RWPE1 (cell line): ENCODE data around the gene LRRC36.

Source experiments
- CTCF ChIA-PET: fragments of 350-600 bp; sonication (Branson Sonifier 250); formaldehyde crosslinking; extraction: SDS; loops from one replicate; lab custom pipeline; 2021; lab: Yijun Ruan, JAX
- POLR2A ChIA-PET: fragments of 400-600 bp; formaldehyde crosslinking; extraction: SDS; loops from one replicate; lab custom pipeline; 2020; ENCODE audit warnings: antibody characterized with exemption; ENCODE audit not compliant: low non-redundant PET; lab: Yijun Ruan, JAX
- DNase-seq: peaks from one replicate; pipeline ENCODE4 v3.0.0; 2012; ENCODE audit warnings: low spot score
- H3K27ac ChIP-seq: fragments of 450-650 bp; 2 replicates; pipeline ENCODE4 v1.5.1; 2017
- TF ChIP-seq, protein P1 (sequence below): fragments of 450-650 bp; conservative IDR thresholded peaks from 2 replicates; pipeline ENCODE4 v1.5.1; 2017; ENCODE audit warnings: low read depth, mild to moderate bottlenecking

LRRC36 gene

DNA sequence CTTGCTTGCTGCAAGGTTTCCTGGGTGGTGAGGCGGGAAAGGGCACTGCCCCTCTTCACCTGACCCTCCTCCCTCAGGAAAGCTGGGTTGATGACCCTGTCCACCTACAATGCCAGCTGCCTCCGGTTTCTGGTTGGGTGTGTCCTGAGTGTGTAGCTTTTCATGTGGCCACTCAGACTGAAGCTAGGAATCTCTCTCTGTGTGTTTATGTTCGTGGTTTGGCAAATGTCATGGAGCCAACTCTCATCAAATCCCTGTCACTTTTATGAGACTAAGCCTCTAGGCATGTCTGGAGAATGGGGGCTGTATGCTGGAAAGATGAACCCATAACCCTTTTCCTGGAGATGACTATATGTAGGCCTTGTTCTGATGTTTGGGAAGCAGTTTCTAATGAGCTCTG, 30.2 kb upstream of the LRRC36 start:
- H3K27ac ChIP-seq = no peak overlapping the region
- ChIA-PET CTCF (interaction anchor here (0.9 kb wide), 1 partner anchor 36 kb away, joined by 3 read pairs; no protein-coding TSS in a partner anchor), POLR2A (interaction anchor here (1.3 kb wide), 1 partner anchor 50 kb away, joined by 3 read pairs; the partner anchor contains the start of gene FHOD1)
- TF ChIP-seq, protein P1, sequence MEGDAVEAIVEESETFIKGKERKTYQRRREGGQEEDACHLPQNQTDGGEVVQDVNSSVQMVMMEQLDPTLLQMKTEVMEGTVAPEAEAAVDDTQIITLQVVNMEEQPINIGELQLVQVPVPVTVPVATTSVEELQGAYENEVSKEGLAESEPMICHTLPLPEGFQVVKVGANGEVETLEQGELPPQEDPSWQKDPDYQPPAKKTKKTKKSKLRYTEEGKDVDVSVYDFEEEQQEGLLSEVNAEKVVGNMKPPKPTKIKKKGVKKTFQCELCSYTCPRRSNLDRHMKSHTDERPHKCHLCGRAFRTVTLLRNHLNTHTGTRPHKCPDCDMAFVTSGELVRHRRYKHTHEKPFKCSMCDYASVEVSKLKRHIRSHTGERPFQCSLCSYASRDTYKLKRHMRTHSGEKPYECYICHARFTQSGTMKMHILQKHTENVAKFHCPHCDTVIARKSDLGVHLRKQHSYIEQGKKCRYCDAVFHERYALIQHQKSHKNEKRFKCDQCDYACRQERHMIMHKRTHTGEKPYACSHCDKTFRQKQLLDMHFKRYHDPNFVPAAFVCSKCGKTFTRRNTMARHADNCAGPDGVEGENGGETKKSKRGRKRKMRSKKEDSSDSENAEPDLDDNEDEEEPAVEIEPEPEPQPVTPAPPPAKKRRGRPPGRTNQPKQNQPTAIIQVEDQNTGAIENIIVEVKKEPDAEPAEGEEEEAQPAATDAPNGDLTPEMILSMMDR = no peak
- DNase-seq = no peak

- DNase-seq = no peak
- POLR2A ChIA-PET = no interaction called here
- CTCF ChIA-PET = no interaction called here
- TF ChIP-seq, protein P1 = no peak
- no peak overlapping the region for H3K27ac ChIP-seq
Measured at GRCh38 chr16:67298277-67298676, 28.3 kb upstream of the LRRC36 start.

- ChIA-PET CTCF (interaction anchor here (0.6 kb wide), 1 partner anchor 250 kb away, joined by 3 read pairs; no protein-coding TSS in a partner anchor), POLR2A (no interaction called here)
- TF ChIP-seq, protein P1 = no peak
Measured at GRCh38 chr16:67299269-67299668, 27.3 kb upstream of the LRRC36 start.

DNA sequence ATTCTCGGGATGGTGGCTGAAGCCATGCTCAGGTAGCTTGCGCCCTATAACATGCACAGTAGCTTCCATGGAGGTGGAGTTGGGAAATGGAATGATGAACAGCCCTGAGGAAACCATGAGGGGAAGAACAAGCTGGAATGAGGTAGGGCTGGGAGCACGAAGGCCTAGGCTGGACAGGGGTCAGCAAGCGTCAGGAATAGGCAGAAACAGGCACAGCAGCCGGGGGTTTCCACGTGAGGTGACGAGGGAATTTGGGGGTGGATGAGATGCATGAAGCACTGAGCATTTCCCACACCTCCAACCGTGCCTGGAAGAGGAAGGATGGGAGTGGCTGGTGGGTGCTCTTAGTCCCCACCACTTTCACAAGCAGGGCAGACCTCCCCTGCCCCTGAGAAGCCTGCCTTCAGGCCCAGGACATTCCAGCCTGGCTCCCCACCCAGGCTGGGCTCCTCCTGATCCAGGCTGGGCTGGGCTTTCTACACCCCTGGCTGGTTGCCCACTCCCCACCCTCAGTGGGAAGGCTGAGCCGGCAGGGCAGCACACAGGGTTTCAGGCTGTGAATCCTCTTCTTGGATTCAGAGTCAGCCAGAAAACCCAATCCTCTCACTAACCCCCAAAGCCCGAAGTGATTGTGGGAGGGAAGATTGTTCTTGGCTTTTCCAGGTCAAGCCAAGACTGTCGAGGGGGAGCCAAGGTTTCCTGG, 25.4 kb upstream of the LRRC36 start:
- CTCF ChIA-PET = no interaction called here
- TF ChIP-seq, protein P1 = no peak
- no peak overlapping the region for H3K27ac ChIP-seq
- POLR2A ChIA-PET = no interaction called here
- DNase-seq = no peak

More at GRCh38 chr16:67299269-67299668, 27.3 kb upstream of the LRRC36 start:
- DNase-seq = no peak
- no peak overlapping the region for H3K27ac ChIP-seq

DNA sequence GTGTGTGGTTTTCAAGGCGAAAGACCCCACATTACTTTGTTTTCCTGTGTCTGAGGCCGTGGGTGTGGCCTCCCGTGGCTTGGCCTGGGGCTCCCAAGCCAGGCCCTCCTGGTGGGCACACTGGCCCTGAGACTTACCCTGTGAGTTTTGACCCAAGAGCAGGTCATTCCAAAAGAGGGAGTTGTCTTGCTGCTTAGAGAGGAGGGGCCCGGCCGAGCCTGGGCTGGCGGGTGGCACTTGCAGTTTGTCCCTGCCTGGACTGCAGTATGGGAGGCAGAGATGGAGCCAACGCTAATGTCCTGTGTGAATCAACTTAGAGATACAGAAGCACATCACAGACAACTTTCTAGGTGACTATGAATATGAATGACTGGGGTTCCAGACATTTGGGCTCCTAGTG, 24.5 kb upstream of the LRRC36 start:
- ChIA-PET CTCF (no interaction called here), POLR2A (no interaction called here)

GRCh38 chr16:67302970-67303369, 23.6 kb upstream of the LRRC36 start:
- ChIA-PET POLR2A (no interaction called here), CTCF (no interaction called here)
- no peak for DNase-seq
- H3K27ac ChIP-seq = no peak overlapping the region
- TF ChIP-seq, protein P1 = no peak

More for the DNA sequence above, 24.5 kb upstream of the LRRC36 start:
- DNase-seq = no peak
- TF ChIP-seq, protein P1 = no peak
- no peak overlapping the region for H3K27ac ChIP-seq
